ENCODE results near the gene TMEM119. TPM values are rescaled to one million over a fixed set of nuclear protein-coding genes. Genes with fewer than 3 reads are reported as not detected.

Gene TMEM119
- total and polyA plus RNA-seq, 2 of the 13 experiments (the other 11 are each of a cell fraction or from before 2014, with no cell fraction given), result not detected

GRCh38 chr12:108573317-108573716, 24.6 kb downstream of the TMEM119 start:
- ATAC-seq, result no peak
- WGBS (ENCODE audit: low lambda C conversion rate), result 4% methylated on average over 2 of the region's 2 CpGs
- no peak overlapping the region for H2AFZ ChIP-seq (ENCODE audit: low read length)
- in situ Hi-C loops (cut with HindIII; ENCODE audit: extremely low pct_ligation_motif_present, low pct_unique_long_range_greater_than_20kb), result no loop called here
- BruUV-seq (replicated peaks), result no TSS peak
- no peak for DNase-seq (ENCODE audit: low spot score)
- no peaks in the 10 kb centered on the region for H3K79me2 ChIP-seq (ENCODE audit: insufficient read depth, low read length)
- ChIA-PET CTCF (ENCODE audit: low intra/inter-chr PET ratio, low total read pairs) (no interaction called here), POLR2A (no interaction called here)
- FAIRE-seq, result no peak
- no peak overlapping the region for H3K27ac ChIP-seq (ENCODE audit: extremely low read length, insufficient read depth, low read length)
- no peaks in the 10 kb centered on the region for H3K4me1 ChIP-seq (ENCODE audit: insufficient read depth, low read length)
- intact Hi-C loops (cut with micrococcal nuclease; ENCODE audit: unreplicated experiment), result no loop called here
- H3K9me3 ChIP-seq (ENCODE audit: low read length), result no peaks in the 10 kb centered on the region
- no peak overlapping the region for H3K4me2 ChIP-seq (ENCODE audit: low read depth, low read length)
- no peak overlapping the region for H3K9ac ChIP-seq (ENCODE audit: insufficient read depth, low read depth, low read length)
- H4K20me1 ChIP-seq (ENCODE audit: insufficient read depth, low read length), result no peaks in the 10 kb centered on the region
- H3K27me3 ChIP-seq (ENCODE audit: control insufficient read depth in 1 of 2, insufficient read depth in 2 of 2, low read length in 2 of 2), result no peaks in the 10 kb centered on the region; a peak in 1 of 5 replicates
- H3K4me3 ChIP-seq (replicated peaks in 1 of 3; ENCODE audit: insufficient read depth in 1 of 3, low read depth in 2 of 3, low read length in 3 of 3), result no peak overlapping the region
- peaks cover 2 to 12% of the 10 kb centered on the region in 2 experiments; a peak in 2 of 5 replicates for H3K36me3 ChIP-seq (replicated peaks in 1 of 2; ENCODE audit: control insufficient read depth in 1 of 2, insufficient read depth in 2 of 2, low read length in 2 of 2)
- TF ChIP-seq ZNF572 (CRISPR knock-in tag; IDR thresholded peaks at IDR 0.05) (no peak), NPAS2 (CRISPR knock-in tag; IDR thresholded peaks at IDR 0.05; ENCODE audit: borderline replicate concordance) (no peak), ZIK1 (CRISPR knock-in tag; IDR thresholded peaks at IDR 0.05; ENCODE audit: borderline replicate concordance, low read depth) (no peak), FIP1L1 (IDR thresholded peaks at IDR 0.05; ENCODE audit: borderline replicate concordance, insufficient read depth, low read depth, low read length) (no peak), ZNF687 (CRISPR knock-in tag; IDR thresholded peaks at IDR 0.05) (no peak), ZNF335 (CRISPR knock-in tag; IDR thresholded peaks at IDR 0.05) (no peak), MAFF (IDR thresholded peaks at IDR 0.05; ENCODE audit: low read depth, low read length) (peak; percentile 96), U2AF2 (IDR thresholded peaks at IDR 0.05; ENCODE audit: low read depth, low read length) (no peak), ZNF782 (CRISPR knock-in tag; IDR thresholded peaks at IDR 0.05; ENCODE audit: borderline replicate concordance) (no peak), ZFP82 (CRISPR knock-in tag; IDR thresholded peaks at IDR 0.05; ENCODE audit: borderline replicate concordance) (no peak), MAFK (conservative IDR thresholded peaks at IDR 0.05 in 1 of 2, IDR thresholded peaks at IDR 0.05 in 1 of 2; ENCODE audit: low read length in 2 of 2) (peak; percentile 91 to 97), ZHX2 (IDR thresholded peaks at IDR 0.05; ENCODE audit: low read depth) (no peak), ZHX2 (CRISPR knock-in tag; IDR thresholded peaks at IDR 0.05; ENCODE audit: borderline replicate concordance) (no peak), ZNF292 (CRISPR knock-in tag; IDR thresholded peaks at IDR 0.05; ENCODE audit: borderline replicate concordance, low read depth) (no peak), EZH2 (conservative IDR thresholded peaks at IDR 0.05; ENCODE audit: low read depth, low read length) (no peak)
